ENCODE measurements around the gene KIF21A.

DNA sequence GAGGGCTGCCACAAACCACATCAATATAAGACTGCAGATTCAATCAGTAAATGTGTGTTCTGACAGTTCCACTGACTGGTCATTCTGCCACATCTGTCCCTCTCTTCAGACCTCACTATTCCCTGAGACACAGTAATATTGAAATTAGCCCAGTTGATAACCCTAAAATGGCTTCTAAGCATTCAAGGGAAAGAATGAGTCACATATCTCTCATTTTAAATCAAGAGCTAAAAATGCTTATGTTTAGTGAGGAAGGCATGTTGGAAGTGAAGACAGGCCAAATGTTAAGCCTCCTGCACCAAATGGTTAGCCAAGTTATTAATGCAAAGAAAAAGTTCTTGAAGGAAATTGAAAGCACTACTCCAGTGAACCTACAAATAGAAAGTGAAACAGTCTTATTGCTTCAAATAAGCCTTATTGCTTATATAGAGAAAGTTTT lies 24.5 kb upstream of the KIF21A start:
- TF ChIP-seq CTCF (conservative IDR thresholded peaks at IDR 0.05 in 1 of 2, IDR thresholded peaks at IDR 0.05 in 1 of 2; ENCODE audit: extremely low read depth in 1 of 2, insufficient read depth in 1 of 2, low read depth in 1 of 2, low read length in 2 of 2) (no peak), EZH2 (IDR thresholded peaks at IDR 0.05; ENCODE audit: borderline replicate concordance, low read length) (no peak)
